Measurements from ENCODE around the gene TAF15. TPM values are rescaled to one million over a fixed set of nuclear protein-coding genes. Genes with fewer than 3 reads are reported as not detected.

Gene TAF15
- total RNA-seq, 1 donor from 2014 or later = 326 TPM

DNA sequence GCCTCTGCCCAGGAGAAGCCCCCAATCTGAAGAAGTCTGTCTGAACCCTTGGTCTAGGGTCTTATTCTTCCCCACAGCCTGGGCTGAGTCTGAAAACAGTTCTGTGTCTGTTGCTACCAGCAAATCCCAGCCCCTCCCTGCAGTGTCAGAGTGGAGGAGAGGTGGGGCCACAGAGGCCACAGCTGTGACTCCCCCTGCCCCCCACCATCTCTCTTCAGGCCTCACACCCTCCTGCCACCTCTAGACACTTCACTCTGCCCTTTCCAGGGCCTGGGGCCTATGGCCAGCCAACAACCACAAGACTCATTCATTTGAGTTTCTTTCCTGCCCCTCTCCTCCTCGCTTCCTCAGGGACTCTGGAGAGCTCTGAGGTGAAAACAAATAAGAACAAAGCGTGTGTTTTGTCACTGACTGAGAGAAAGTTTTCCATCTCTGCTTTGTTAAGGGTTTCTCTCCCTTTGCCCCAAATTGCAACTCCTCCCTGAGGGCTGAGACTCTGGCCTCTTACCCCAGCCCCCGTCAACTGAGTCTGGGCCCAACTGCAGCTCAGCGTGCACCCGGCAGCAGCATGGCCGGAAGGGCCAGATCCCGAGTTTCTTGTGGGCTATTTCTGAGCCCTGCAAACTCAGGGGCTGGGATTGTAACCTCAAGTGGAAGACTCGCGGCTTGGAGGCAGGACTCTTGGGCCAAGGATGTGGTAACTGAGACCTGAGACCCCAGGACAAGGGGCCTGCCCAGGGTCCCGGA, 35.4 kb upstream of the TAF15 start:
- Mint-ChIP-seq H3K27me3 (peaks cover 25% of the 10 kb centered on the region), H3K4me3 (no peak overlapping the region), H3K27ac (no peak overlapping the region), H3K9me3 (no peaks in the 10 kb centered on the region), H3K4me1 (no peaks in the 10 kb centered on the region), H3K36me3 (ENCODE audit: low read depth) (no peaks in the 10 kb centered on the region)
- intact Hi-C loops (cut with micrococcal nuclease) = no loop called here
- no peak for DNase-seq

DNA sequence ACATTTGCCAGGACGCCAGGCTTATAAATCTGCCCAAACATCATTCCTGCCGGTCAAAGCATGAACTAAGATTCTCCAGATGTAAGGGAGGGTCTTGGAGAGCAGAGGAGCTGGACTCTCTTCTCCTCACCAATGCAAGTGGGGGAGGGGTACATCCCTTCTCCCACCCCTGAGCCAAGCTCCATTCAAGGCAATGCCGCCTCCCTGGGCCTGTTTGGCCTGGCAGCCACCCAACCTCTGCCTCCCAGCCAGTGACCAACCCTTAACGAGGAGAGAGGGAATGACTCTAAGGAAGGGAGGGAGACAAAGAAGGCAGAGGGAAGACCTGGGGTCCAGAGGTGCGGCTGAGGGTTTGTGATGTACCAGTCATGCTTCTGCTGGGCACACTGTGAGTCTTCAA, 34.8 kb upstream of the TAF15 start:
- no peaks in the 10 kb centered on the region for H3K9me3 Mint-ChIP-seq
- H3K36me3 Mint-ChIP-seq (ENCODE audit: low read depth) = no peaks in the 10 kb centered on the region
- peaks cover 25% of the 10 kb centered on the region for H3K27me3 Mint-ChIP-seq
- no peak overlapping the region for H3K4me3 Mint-ChIP-seq
- no peak for DNase-seq
- H3K27ac Mint-ChIP-seq = no peak overlapping the region
- H3K4me1 Mint-ChIP-seq = no peaks in the 10 kb centered on the region
- intact Hi-C loops (cut with micrococcal nuclease) = no loop called here

DNA sequence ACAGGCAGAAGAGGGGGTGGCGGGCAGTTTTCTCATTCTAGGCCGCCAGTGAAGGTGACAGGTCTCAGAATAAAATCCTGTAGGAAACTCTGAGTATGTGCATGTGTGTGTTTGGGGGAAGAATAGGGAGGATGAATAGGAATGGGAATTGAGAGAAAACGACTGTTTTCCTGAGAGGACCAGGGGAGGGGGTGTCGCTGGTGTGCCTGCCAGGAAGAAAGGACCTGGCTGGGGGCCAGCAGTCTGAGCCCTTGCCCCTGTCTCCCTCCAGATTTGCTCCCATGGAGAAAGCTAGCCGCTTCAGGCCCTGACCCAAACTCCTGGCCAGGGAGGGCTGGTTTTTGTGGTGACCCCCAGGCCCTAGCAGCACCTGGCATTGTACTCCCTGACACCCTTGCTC, 34.2 kb upstream of the TAF15 start:
- intact Hi-C loops (cut with micrococcal nuclease) = no loop called here
- H3K4me3 Mint-ChIP-seq = no peak overlapping the region
- DNase-seq = no peak
- H3K4me1 Mint-ChIP-seq = no peaks in the 10 kb centered on the region
- H3K9me3 Mint-ChIP-seq = no peaks in the 10 kb centered on the region
- H3K36me3 Mint-ChIP-seq (ENCODE audit: low read depth) = no peaks in the 10 kb centered on the region
- peaks cover 27% of the 10 kb centered on the region for H3K27me3 Mint-ChIP-seq
- no peak overlapping the region for H3K27ac Mint-ChIP-seq

DNA sequence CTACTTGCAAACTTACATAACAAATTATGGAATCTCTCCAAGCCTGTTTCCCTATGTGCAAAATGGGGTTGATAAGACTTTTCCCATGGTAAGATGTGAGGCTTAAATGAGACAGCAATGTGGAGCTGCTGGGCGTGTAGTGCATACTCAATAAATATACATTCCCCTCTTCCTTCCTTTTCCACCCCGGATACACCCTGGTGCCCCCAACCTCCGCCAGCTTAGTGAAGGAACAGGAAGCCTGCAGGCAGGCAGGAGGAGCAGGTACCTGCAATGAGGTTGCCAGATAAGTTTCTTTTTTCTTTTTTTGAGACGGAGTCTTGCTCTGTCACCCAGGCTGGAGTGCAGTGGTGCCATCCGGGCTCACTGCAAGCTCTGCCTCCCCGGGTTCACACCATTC, 33.7 kb upstream of the TAF15 start:
- no peaks in the 10 kb centered on the region for H3K4me1 Mint-ChIP-seq
- H3K4me3 Mint-ChIP-seq = no peak overlapping the region
- H3K36me3 Mint-ChIP-seq (ENCODE audit: low read depth) = no peaks in the 10 kb centered on the region
- H3K27ac Mint-ChIP-seq = no peak overlapping the region
- intact Hi-C loops (cut with micrococcal nuclease) = no loop called here
- no peak for DNase-seq
- no peaks in the 10 kb centered on the region for H3K9me3 Mint-ChIP-seq
- peaks cover 23% of the 10 kb centered on the region for H3K27me3 Mint-ChIP-seq

DNA sequence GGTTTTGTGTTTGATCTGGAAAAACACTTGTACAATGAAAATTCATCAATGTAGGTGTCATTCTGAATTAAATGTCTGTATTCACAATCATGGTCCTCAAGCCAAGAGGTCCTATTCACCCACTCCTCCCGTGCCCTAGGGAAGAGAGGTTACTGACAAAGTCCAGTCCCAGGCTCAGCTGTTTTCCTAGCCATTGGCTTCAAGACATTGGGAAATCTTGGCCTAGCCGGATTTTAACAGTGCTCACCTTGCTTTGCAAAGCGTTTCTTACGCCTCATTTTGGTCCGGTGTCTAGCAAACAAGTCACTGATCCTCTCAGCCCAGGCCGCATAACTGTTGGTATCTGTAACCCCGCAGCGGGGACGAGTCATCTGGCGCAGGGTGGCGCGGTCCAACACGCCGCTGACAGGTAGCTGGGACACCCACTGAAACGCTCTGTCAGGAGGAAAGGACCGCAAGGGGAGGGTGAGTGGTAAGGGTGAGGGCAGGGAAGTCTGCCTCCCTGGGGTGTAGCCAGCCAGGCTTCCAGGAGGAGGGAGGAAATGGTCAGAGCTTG, 30.6 kb upstream of the TAF15 start:
- no peaks in the 10 kb centered on the region for H3K36me3 Mint-ChIP-seq (ENCODE audit: low read depth)
- no peak overlapping the region for H3K4me3 Mint-ChIP-seq
- intact Hi-C loops (cut with micrococcal nuclease) = no loop called here
- no peak for DNase-seq
- H3K27ac Mint-ChIP-seq = no peak overlapping the region
- H3K4me1 Mint-ChIP-seq = no peaks in the 10 kb centered on the region
- no peaks in the 10 kb centered on the region for H3K9me3 Mint-ChIP-seq
- peaks cover 28% of the 10 kb centered on the region for H3K27me3 Mint-ChIP-seq

DNA sequence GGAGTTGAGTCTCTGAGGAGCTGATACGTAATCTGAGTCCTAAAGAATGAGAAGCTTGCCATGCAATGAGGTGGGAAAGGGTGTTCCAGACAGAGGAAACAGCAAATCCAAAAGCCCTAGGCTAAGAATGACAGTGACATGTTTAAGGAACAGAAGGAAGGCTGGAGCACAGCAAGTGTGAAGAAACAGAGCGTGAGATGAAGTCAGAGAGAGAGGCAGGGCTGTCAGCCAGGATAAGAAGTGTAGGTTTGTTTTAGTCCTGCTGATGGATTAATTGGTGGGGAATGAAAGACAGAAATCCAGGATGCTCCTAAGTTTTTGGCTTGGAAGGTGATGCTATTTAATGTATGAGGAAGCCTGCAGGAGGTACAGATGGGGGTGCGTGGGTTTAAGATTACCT, 28.3 kb upstream of the TAF15 start:
- no peak overlapping the region for H3K27ac Mint-ChIP-seq
- H3K9me3 Mint-ChIP-seq = no peaks in the 10 kb centered on the region
- DNase-seq = no peak
- peaks cover 26% of the 10 kb centered on the region for H3K27me3 Mint-ChIP-seq
- H3K4me3 Mint-ChIP-seq = no peak overlapping the region
- intact Hi-C loops (cut with micrococcal nuclease) = no loop called here
- no peaks in the 10 kb centered on the region for H3K4me1 Mint-ChIP-seq
- no peaks in the 10 kb centered on the region for H3K36me3 Mint-ChIP-seq (ENCODE audit: low read depth)

DNA sequence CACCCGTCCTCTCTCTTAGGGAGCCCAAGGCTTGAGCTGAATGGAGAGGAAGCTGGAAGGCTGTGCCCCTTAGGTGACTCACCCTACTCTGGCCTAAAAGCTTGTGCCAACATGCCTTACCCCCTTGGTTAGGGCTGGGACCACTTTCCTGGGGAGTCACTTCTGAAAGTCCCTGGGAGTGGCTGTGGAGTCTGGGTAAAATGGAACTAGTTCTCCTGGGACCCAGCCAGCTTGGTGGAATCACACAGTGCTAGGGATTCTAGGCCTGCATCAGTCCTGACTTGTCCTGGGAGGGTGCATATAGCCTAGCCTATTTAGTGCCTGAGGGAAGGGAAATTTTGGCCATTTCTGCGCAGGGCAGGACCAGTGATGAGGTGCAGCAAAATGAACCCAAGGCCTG, 24.4 kb upstream of the TAF15 start:
- peaks cover 44% of the 10 kb centered on the region for H3K27me3 Mint-ChIP-seq
- no peaks in the 10 kb centered on the region for H3K9me3 Mint-ChIP-seq
- intact Hi-C loops (cut with micrococcal nuclease) = no loop called here
- DNase-seq = no peak
- H3K36me3 Mint-ChIP-seq (ENCODE audit: low read depth) = no peaks in the 10 kb centered on the region
- peaks cover 3% of the 10 kb centered on the region for H3K4me1 Mint-ChIP-seq
- H3K27ac Mint-ChIP-seq = no peak overlapping the region
- H3K4me3 Mint-ChIP-seq = no peak overlapping the region

DNA sequence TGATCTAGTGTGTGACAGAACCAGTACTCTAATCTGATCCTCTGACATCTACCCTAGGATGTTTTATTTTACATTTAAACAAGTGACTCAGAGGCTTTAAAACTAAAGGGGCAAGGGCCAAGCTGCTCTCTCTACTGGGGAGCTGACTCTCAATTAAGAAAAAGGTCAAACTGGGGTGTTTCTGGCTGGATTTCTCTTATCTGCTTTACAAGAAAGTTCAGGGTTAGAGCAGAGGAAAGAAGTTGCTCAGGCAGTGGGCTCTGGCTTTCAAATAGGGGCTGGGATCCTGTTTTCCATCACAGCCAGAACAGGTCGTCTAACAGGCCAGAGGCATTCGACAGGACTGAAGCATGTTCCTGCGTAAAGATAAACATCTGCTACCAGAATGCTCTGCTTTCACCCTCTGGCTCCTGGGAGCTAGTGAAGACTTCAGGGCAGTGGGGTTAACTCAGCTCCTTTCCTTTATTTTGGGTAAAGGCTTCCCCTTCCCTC, 22.3 kb upstream of the TAF15 start:
- H3K36me3 Mint-ChIP-seq (ENCODE audit: low read depth) = no peaks in the 10 kb centered on the region
- intact Hi-C loops (cut with micrococcal nuclease) = no loop called here
- DNase-seq = no peak
- H3K27me3 Mint-ChIP-seq = peaks cover 48% of the 10 kb centered on the region
- H3K27ac Mint-ChIP-seq = no peak overlapping the region
- no peaks in the 10 kb centered on the region for H3K9me3 Mint-ChIP-seq
- H3K4me3 Mint-ChIP-seq = no peak overlapping the region
- H3K4me1 Mint-ChIP-seq = peaks cover 3% of the 10 kb centered on the region

DNA sequence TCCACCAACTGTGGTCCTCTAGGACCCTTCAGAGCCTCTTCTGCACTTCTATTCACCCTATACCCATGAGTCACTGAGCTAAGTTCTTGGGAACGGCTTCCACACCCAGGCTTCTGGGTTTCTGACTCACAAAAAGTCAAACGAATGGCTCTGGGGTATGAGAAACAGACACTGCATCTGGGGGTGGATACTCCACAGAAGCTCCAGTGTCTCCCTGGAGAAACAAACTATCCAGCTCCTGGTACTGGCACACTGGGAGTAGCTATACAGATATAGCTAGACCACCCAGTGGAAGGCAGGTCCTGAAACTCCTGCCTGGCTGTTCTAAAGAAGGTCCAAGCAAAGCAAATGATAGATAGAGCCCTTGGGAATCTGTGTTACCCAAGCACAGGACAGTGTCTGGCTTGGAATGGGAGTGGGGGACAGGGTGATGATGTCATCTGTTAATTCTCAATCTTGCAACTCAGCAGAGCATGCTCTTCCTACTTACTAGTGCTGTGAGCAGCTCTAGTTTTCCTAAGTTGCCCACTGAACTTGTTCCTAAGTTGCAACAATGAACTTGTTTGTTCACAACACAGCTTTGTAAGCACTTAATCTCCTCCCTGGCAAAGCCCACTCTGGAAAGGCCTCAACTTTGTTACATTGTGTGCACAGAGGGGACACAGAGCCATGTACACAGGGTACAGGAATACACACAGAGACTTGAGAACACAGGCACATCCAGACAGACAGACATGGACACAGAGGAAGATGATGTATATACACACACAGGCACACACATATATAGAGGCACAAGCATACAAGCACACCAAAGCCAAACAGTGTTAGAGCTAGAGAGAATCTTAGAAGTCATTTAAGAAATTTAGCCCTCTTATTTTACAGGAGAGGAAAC, 20.6 kb upstream of the TAF15 start:
- H3K27me3 Mint-ChIP-seq = peaks cover 60% of the 10 kb centered on the region
- intact Hi-C loops (cut with micrococcal nuclease) = no loop called here
- H3K36me3 Mint-ChIP-seq (ENCODE audit: low read depth) = no peaks in the 10 kb centered on the region
- no peak overlapping the region for H3K4me3 Mint-ChIP-seq
- H3K9me3 Mint-ChIP-seq = no peaks in the 10 kb centered on the region
- peaks cover 3% of the 10 kb centered on the region for H3K4me1 Mint-ChIP-seq
- DNase-seq = no peak
- H3K27ac Mint-ChIP-seq = no peak overlapping the region

DNA sequence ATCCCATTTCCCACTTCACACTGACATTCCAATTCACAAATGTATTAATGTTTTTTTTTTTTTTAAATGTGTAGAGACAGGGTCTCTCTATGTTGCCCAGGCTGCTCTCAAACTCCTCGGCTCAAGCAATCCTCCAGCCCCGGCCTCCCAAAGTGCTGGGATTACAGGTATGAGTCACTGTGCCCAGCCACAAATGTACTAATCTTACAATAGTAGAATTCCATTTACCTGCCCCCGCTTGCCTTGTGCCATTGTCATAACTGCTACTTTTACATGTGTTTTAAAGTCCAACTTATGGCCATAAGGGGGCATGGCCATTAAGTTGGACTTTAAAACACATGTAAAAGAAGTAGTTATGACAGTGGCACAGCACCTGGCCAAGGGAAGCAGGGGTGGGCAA, 18.4 kb upstream of the TAF15 start:
- DNase-seq = no peak
- Mint-ChIP-seq H3K9me3 (no peaks in the 10 kb centered on the region), H3K27ac (no peak overlapping the region), H3K36me3 (ENCODE audit: low read depth) (no peaks in the 10 kb centered on the region), H3K4me3 (no peak overlapping the region), H3K27me3 (peaks cover 75% of the 10 kb centered on the region), H3K4me1 (peaks cover 11% of the 10 kb centered on the region)
- intact Hi-C loops (cut with micrococcal nuclease) = no loop called here

DNA sequence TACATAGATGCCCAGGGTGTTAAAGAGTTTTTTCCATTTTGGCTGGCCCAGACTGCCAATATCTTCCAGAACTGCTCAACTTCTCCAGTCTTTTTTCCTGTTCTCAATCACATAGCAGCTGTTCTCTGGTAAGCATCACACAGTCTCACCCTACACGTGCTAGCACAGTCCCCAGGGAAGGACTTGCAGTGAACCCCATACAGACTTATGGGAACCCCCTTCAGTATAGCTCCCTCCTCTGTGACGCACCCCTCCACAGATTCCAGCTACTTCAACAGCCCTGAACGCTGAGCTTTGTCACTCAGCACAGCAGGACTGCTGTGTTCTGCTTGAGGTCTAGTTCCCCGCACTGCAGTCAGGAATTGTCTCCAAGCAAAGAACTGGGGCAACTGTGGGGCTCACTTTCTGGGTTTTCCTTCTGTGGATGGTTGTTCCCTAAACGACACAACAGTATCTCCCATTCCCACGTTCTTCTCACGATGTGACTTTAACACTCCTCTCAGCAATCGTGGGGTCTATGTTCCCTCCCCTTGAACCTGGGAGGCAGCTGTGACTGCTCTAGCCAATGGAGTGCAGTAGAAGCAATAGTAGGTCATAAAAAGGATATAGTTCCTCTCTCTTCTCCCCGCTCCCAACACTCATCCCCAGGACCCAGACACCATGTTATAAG, 17.5 kb upstream of the TAF15 start:
- DNase-seq = no peak
- no peaks in the 10 kb centered on the region for H3K9me3 Mint-ChIP-seq
- H3K27me3 Mint-ChIP-seq = peaks cover 78% of the 10 kb centered on the region
- H3K4me3 Mint-ChIP-seq = no peak overlapping the region
- H3K36me3 Mint-ChIP-seq (ENCODE audit: low read depth) = no peaks in the 10 kb centered on the region
- intact Hi-C loops (cut with micrococcal nuclease) = no loop called here
- peaks cover 15% of the 10 kb centered on the region for H3K4me1 Mint-ChIP-seq
- H3K27ac Mint-ChIP-seq = no peak overlapping the region

DNA sequence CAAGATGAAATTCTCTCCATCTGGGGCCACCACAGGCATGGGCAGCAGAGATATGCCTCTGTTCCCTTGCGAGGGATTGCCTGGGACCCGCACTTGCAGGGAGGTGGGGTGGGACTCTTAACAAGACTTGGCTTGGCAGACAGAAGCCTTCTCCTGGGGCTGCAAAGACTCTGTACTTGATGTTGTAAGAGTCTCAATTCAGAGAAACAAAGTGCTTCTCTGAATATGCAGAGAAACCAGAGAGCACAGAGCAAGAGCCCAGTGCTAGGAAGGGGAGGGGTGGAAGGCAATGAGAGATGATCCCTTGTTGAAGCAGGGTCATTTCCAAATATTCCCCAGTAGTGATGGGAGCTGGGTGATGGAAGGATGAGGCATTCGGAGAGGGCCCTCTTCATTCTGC, 16.0 kb upstream of the TAF15 start:
- peaks cover 79% of the 10 kb centered on the region for H3K27me3 Mint-ChIP-seq
- H3K36me3 Mint-ChIP-seq (ENCODE audit: low read depth) = no peaks in the 10 kb centered on the region
- no peak overlapping the region for H3K27ac Mint-ChIP-seq
- H3K4me1 Mint-ChIP-seq = peaks cover 15% of the 10 kb centered on the region
- intact Hi-C loops (cut with micrococcal nuclease) = no loop called here
- H3K9me3 Mint-ChIP-seq = no peaks in the 10 kb centered on the region
- DNase-seq = no peak
- H3K4me3 Mint-ChIP-seq = no peak overlapping the region

DNA sequence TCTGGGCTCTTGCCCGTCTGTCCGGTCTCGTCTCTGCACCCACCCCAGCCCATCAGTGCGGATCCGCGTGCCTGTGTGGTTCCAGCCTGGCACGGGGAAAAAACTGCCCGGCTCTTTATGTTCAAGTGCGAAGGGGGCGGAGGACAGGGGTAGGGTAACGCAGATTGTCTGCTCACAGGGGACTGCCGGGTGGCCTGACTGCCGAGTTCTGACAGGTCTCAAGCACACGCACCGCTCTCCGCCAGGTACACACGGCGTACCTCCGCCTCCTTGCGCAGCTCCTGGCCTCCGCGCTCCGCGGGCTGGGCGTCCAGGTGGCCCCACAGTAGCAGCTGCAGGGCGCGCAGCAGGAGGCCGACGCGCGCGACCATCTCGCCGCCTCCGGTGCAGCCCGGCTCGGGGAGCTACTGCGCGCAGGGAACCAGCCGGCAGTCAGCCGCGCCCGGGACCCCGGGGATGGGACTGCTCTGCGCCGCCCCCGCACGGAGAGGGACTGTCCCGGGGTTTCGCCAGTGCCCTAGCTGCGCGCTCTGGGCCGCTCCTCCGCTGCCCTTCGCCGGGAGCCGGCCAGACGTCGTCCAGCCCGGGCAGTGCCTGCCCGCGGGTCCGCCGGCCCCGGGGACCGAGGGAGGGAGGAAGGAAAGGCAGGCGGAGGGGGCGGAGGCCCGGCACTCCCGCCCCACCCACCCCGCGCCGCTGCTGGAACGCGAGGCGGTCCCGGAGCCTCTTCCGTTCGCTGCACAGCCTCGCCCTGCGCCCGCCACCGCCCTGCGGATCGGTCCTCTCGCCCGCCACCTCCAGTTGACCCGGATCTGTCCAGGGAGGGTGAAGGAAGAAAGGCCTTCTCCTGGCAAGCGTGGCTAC, 14.0 kb upstream of the TAF15 start, which contains the start of gene MMP28:
MMP28 (minus strand) TSS at position 635 of the 864 bp plus-strand sequence; CDS start at position 371, 264 bp downstream.
- DNase-seq = peak; percentile 81
- peak within 1 kb of the TSS; percentile 82 for H3K4me3 Mint-ChIP-seq
- H3K27ac Mint-ChIP-seq = no peak within 1 kb of the TSS
- no peaks in the 10 kb centered on the region for H3K36me3 Mint-ChIP-seq (ENCODE audit: low read depth)
- peaks cover 75% of the 10 kb centered on the region for H3K27me3 Mint-ChIP-seq
- H3K9me3 Mint-ChIP-seq = no peaks in the 10 kb centered on the region
- peaks cover 12% of the 10 kb centered on the region for H3K4me1 Mint-ChIP-seq
- intact Hi-C loops (cut with micrococcal nuclease) = no loop called here

Data from activated CD4-positive, alpha-beta T cell treated with anti-CD3 and anti-CD28 coated beads, Interleukin-2, amount 10 ng/mL, durations not matched to agents 24 days and 14 days (primary cell).